Measurements from ENCODE around the gene SPDYE1.
"Not testable (repeated sequence)": the region's sequence is repeated elsewhere in the genome, so short reads cannot be mapped to it uniquely, and the experiment has no call there.

SPDYE1 gene

GRCh38 chr7:43954524-43955228 lies 43.0 kb upstream of the SPDYE1 start:
- H3K4me1 ChIP-seq (ENCODE audit: insufficient read depth, low read length, poor library complexity, severe bottlenecking): peaks cover 11% of the 10 kb centered on the region
- TF ChIP-seq CTCF (conservative IDR thresholded peaks at IDR 0.05; ENCODE audit: low read length) (peak; percentile 70), EZH2phosphoT487 (IDR thresholded peaks at IDR 0.05; ENCODE audit: borderline replicate concordance) (no peak)
- H3K27me3 ChIP-seq (ENCODE audit: insufficient read depth, low read length, poor library complexity, severe bottlenecking): no peaks in the 10 kb centered on the region
- no peaks in the 10 kb centered on the region for H3K79me2 ChIP-seq (ENCODE audit: insufficient read depth, low read length)
- H3F3A ChIP-seq (ENCODE audit: low read depth): no peaks in the 10 kb centered on the region
- H3K4me3 ChIP-seq (ENCODE audit: low read length, poor library complexity, severe bottlenecking): no peak overlapping the region
- H3K4me2 ChIP-seq (ENCODE audit: low read depth, low read length, poor library complexity, severe bottlenecking): no peak overlapping the region
- no peak overlapping the region for H2AFZ ChIP-seq (ENCODE audit: low read length)
- no peaks in the 10 kb centered on the region for H3K9me3 ChIP-seq (ENCODE audit: insufficient read depth, low read depth, low read length)
- H3K9me2 ChIP-seq (replicated peaks; ENCODE audit: low read depth, low read length): no peaks in the 10 kb centered on the region
- no peak overlapping the region for H3K9ac ChIP-seq (ENCODE audit: low read depth, low read length, poor library complexity, severe bottlenecking)
- no peaks in the 10 kb centered on the region for H4K20me1 ChIP-seq (ENCODE audit: insufficient read depth, low read length, poor library complexity, severe bottlenecking)
- H3K36me3 ChIP-seq (ENCODE audit: insufficient read depth, low read length): peaks cover 12% of the 10 kb centered on the region; the same call in 1 of the 2 replicates

GRCh38 chr7:43956027-43956426 lies 41.7 kb upstream of the SPDYE1 start:
- H3K9me3 ChIP-seq (ENCODE audit: insufficient read depth, low read depth, low read length): no peaks in the 10 kb centered on the region
- H3K4me1 ChIP-seq (ENCODE audit: insufficient read depth, low read length, poor library complexity, severe bottlenecking): peaks cover 12% of the 10 kb centered on the region
- no peaks in the 10 kb centered on the region for H3K9me2 ChIP-seq (replicated peaks; ENCODE audit: low read depth, low read length)
- no peaks in the 10 kb centered on the region for H3F3A ChIP-seq (ENCODE audit: low read depth)
- H3K27me3 ChIP-seq (ENCODE audit: insufficient read depth, low read length, poor library complexity, severe bottlenecking): no peaks in the 10 kb centered on the region
- no peaks in the 10 kb centered on the region for H3K79me2 ChIP-seq (ENCODE audit: insufficient read depth, low read length)
- H3K4me3 ChIP-seq (ENCODE audit: low read length, poor library complexity, severe bottlenecking): no peak overlapping the region
- no peak overlapping the region for H3K9ac ChIP-seq (ENCODE audit: low read depth, low read length, poor library complexity, severe bottlenecking)
- peaks cover 11% of the 10 kb centered on the region; the same call in 1 of the 2 replicates for H3K36me3 ChIP-seq (ENCODE audit: insufficient read depth, low read length)
- TF ChIP-seq EZH2phosphoT487 (IDR thresholded peaks at IDR 0.05; ENCODE audit: borderline replicate concordance) (no peak), CTCF (conservative IDR thresholded peaks at IDR 0.05; ENCODE audit: low read length) (no peak)
- no peak overlapping the region for H2AFZ ChIP-seq (ENCODE audit: low read length)
- H3K4me2 ChIP-seq (ENCODE audit: low read depth, low read length, poor library complexity, severe bottlenecking): no peak overlapping the region
- no peaks in the 10 kb centered on the region for H4K20me1 ChIP-seq (ENCODE audit: insufficient read depth, low read length, poor library complexity, severe bottlenecking)

- H3K36me3 ChIP-seq (ENCODE audit: insufficient read depth, low read length): no peaks in the 10 kb centered on the region
- no peaks in the 10 kb centered on the region for H3K9me3 ChIP-seq (ENCODE audit: insufficient read depth, low read depth, low read length)
- H3K27me3 ChIP-seq (ENCODE audit: insufficient read depth, low read length, poor library complexity, severe bottlenecking): no peaks in the 10 kb centered on the region
- H3K4me3 ChIP-seq (ENCODE audit: low read length, poor library complexity, severe bottlenecking): no peak overlapping the region
- H3K79me2 ChIP-seq (ENCODE audit: insufficient read depth, low read length): no peaks in the 10 kb centered on the region
- H3K9me2 ChIP-seq (replicated peaks; ENCODE audit: low read depth, low read length): no peaks in the 10 kb centered on the region
- H3K4me1 ChIP-seq (ENCODE audit: insufficient read depth, low read length, poor library complexity, severe bottlenecking): peaks cover 8% of the 10 kb centered on the region
- no peak for TF ChIP-seq EZH2phosphoT487 (IDR thresholded peaks at IDR 0.05; ENCODE audit: borderline replicate concordance)
- no peak for TF ChIP-seq CTCF (conservative IDR thresholded peaks at IDR 0.05; ENCODE audit: low read length)
- H4K20me1 ChIP-seq (ENCODE audit: insufficient read depth, low read length, poor library complexity, severe bottlenecking): no peaks in the 10 kb centered on the region
- H3F3A ChIP-seq (ENCODE audit: low read depth): no peaks in the 10 kb centered on the region
- no peak overlapping the region for H2AFZ ChIP-seq (ENCODE audit: low read length)
- no peak overlapping the region for H3K4me2 ChIP-seq (ENCODE audit: low read depth, low read length, poor library complexity, severe bottlenecking)
- H3K9ac ChIP-seq (ENCODE audit: low read depth, low read length, poor library complexity, severe bottlenecking): no peak overlapping the region
These were observed 36.8 kb upstream of the SPDYE1 start for GRCh38 chr7:43960933-43961332.

GRCh38 chr7:43966392-43966791 lies 31.3 kb upstream of the SPDYE1 start:
- not testable (repeated sequence) for H3K9ac ChIP-seq (ENCODE audit: low read depth, low read length, poor library complexity, severe bottlenecking); H3K9me2 ChIP-seq (replicated peaks; ENCODE audit: low read depth, low read length); H2AFZ ChIP-seq (ENCODE audit: low read length); H3F3A ChIP-seq (ENCODE audit: low read depth); H3K4me1 ChIP-seq (ENCODE audit: insufficient read depth, low read length, poor library complexity, severe bottlenecking); H3K9me3 ChIP-seq (ENCODE audit: insufficient read depth, low read depth, low read length); H4K20me1 ChIP-seq (ENCODE audit: insufficient read depth, low read length, poor library complexity, severe bottlenecking); H3K79me2 ChIP-seq (ENCODE audit: insufficient read depth, low read length); H3K27me3 ChIP-seq (ENCODE audit: insufficient read depth, low read length, poor library complexity, severe bottlenecking); H3K36me3 ChIP-seq (ENCODE audit: insufficient read depth, low read length); H3K4me2 ChIP-seq (ENCODE audit: low read depth, low read length, poor library complexity, severe bottlenecking); H3K4me3 ChIP-seq (ENCODE audit: low read length, poor library complexity, severe bottlenecking)

GRCh38 chr7:43968172-43969040 lies 29.3 kb upstream of the SPDYE1 start:
- not testable (repeated sequence) for H3K4me2 ChIP-seq (ENCODE audit: low read depth, low read length, poor library complexity, severe bottlenecking); H4K20me1 ChIP-seq (ENCODE audit: insufficient read depth, low read length, poor library complexity, severe bottlenecking); H3K4me3 ChIP-seq (ENCODE audit: low read length, poor library complexity, severe bottlenecking); H3F3A ChIP-seq (ENCODE audit: low read depth); H3K27me3 ChIP-seq (ENCODE audit: insufficient read depth, low read length, poor library complexity, severe bottlenecking); H3K9ac ChIP-seq (ENCODE audit: low read depth, low read length, poor library complexity, severe bottlenecking); H3K36me3 ChIP-seq (ENCODE audit: insufficient read depth, low read length); H2AFZ ChIP-seq (ENCODE audit: low read length); H3K4me1 ChIP-seq (ENCODE audit: insufficient read depth, low read length, poor library complexity, severe bottlenecking); H3K9me2 ChIP-seq (replicated peaks; ENCODE audit: low read depth, low read length); H3K79me2 ChIP-seq (ENCODE audit: insufficient read depth, low read length); H3K9me3 ChIP-seq (ENCODE audit: insufficient read depth, low read depth, low read length)
